ENCODE data around the gene ITGB6.

The ITGB6 gene

DNA sequence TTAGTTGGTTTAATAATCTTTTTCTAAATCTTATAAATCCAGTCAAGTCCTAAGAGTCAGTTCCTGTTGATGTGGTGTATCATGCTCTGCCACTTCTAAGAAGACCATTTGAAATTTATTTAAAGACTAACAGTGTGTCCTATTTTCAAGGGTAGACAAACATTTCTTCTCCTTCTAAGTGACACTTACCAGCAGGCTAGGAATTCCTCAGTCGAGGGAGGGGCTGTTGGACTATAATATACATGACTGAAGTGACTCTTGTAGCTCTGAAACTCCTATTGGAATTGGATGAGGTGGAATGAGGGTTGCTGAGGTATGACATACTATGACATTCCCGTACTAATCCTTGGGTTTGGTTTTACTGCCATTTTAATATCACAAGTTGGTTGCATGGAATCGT, 30.6 kb downstream of the ITGB6 start:
- TF ChIP-seq, protein P1, sequence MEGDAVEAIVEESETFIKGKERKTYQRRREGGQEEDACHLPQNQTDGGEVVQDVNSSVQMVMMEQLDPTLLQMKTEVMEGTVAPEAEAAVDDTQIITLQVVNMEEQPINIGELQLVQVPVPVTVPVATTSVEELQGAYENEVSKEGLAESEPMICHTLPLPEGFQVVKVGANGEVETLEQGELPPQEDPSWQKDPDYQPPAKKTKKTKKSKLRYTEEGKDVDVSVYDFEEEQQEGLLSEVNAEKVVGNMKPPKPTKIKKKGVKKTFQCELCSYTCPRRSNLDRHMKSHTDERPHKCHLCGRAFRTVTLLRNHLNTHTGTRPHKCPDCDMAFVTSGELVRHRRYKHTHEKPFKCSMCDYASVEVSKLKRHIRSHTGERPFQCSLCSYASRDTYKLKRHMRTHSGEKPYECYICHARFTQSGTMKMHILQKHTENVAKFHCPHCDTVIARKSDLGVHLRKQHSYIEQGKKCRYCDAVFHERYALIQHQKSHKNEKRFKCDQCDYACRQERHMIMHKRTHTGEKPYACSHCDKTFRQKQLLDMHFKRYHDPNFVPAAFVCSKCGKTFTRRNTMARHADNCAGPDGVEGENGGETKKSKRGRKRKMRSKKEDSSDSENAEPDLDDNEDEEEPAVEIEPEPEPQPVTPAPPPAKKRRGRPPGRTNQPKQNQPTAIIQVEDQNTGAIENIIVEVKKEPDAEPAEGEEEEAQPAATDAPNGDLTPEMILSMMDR (IDR thresholded peaks at IDR 0.05): no peak

DNA sequence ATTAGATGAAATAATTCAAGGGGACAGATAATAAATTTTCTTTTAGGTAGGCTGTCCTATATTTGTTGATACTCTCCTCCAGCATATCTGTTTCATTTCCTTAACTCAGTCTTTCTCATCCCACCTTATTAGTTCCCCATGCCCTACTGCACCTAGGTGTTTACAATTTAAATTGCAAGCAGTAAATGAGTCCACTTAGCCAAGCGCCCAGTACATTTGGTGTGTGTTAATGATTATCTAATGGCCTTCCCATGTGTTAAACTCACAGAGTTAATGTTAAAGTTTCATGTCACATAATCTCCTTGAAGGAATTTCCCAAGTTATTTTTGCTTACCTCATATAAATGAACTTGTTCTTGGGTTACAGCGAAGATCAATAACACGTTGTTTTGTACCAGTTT, 31.2 kb downstream of the ITGB6 start:
- TF ChIP-seq, protein P1 (IDR thresholded peaks at IDR 0.05): no peak

DNA sequence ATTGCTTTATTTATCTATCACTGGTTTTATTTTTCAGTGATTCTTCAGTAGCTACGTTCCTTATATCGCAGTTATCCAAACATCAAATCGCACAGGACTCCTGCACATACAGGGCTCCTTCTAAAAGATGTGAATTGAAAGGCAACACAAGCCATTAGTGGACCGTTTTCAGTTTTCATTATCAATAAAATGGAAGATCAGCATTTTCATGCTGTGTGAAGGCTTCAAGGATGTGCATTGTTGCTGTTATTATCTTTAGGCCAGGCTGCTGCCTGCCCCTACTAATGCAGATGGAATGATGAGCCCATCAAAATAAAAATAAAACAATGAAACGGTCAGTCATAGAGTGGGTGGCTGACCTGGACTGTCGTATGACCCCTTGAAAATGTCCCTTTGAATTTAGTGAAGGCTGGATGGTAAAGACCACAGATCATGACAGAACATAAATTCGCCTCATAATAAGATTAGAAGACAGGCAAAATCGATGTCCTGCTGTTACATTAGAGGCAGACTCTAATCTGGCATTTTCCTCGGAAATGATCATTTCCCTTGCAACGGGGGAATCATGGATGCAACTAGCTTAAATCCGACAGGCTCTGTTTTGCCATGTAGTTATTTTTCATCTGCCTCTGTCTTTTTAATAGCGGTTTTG, 32.9 kb downstream of the ITGB6 start:
- TF ChIP-seq, protein P1 (IDR thresholded peaks at IDR 0.05): no peak

DNA sequence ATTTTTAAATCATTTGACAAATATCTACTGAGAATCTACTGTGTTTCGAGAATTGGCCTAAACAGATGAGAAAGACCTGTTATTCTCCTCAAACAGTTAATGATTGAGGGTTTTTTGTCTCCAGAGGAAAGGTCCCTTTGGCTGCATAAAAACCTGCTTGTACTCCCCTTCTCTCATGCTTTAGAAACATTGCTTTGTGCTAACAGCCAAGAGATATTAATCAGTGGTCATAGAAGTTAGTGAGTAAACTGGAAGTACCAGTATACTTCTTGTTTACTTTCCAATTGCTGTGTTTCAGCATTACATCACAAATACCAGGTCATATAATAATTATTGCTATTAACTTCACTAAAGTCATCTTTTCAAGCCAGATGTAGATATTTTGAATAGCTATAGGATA, 34.1 kb downstream of the ITGB6 start:
- TF ChIP-seq, protein P1 (IDR thresholded peaks at IDR 0.05): no peak

DNA sequence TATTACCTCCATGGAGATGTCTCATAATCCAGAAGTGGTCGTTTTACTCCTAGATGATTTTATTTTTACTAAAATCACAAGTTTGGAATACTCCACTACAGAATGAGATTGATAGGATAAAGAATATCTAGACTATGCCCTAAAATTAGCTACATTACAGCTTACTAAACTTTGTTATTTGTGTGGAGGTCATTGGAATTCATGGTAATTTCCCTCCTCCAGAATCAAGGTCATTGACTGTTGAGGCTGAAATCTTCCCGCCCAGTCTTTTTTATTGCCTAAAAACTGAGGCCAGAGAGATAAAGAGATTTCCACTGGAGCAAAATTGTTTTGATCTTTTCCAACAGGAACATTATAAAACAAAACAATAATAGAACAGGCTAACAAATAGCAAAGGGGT, 35.0 kb downstream of the ITGB6 start:
- TF ChIP-seq, protein P1 (IDR thresholded peaks at IDR 0.05): no peak

DNA sequence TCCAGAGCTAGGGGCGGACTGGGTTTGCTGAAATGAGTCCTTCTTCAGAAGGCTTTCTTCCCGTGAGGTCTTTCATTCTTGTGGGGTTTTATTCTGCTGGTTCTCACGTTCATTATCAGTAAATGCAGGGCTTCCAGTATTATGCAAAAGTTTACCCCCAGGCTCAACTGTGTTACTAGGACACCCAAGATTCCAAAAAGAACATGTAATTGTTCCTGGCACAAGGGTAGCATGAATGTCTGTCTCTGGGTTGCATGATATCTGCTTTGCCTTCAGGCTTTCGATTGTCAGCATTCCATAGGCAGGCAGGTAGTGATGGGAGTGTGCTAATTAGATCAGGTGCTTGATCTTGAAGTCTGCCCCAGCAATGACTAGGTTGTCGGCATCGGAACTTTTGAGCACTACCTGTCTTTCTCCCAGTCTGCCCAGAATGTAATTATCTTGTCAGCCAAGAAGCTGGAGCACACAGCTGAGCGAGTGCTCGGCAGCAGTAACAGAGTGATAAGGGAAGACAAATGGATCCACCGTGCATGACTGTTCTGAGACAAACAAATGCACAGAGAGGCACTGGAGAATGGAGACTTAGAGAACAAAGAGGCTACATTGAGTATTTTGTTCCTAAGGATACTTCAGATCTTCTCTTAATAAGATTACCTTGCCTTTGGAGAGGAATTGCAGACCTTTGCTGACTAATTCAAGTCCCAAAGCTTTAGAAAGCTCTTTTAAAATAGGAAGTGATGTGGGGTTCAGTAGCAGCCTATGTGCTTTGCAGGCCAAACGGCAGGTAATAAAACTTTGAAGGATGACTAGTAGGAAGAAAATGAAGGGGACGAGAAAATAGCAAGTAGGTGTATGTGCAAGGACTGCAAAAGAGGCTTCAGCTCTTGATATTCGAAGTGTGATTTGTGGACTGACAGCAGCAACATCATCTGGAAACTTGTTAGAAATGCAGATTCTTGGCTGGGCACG, 41.9 kb downstream of the ITGB6 start:
- TF ChIP-seq, protein P1 (IDR thresholded peaks at IDR 0.05): no peak

DNA sequence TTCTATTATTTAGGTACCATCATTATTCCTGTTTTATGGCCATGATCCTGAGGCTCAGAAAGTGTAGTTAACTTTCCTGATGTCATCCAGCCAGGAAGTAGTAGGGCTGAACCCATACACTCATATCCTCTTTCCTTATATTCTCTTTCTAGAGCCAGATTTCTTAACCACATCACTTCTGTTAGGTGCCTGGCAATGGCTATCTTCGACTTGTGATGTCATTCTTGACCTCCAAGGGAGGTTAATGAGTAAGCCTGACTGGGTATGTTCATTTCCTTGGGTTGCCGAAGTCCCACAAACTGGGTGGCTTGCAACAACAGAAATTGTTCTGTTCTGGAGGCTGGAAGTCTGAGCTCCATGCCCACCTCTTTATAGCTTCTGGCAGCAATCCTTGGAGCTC, 43.4 kb downstream of the ITGB6 start:
- TF ChIP-seq, protein P1 (IDR thresholded peaks at IDR 0.05): no peak

Measured in LNCAP (cell line).